Measurements from ENCODE around the gene CAPSL. TPM values are rescaled to one million over a fixed set of nuclear protein-coding genes. Genes with fewer than 3 reads are reported as not detected.

Gene CAPSL
- total and polyA plus RNA-seq, 5 donors from 2014 or later = not detected

DNA sequence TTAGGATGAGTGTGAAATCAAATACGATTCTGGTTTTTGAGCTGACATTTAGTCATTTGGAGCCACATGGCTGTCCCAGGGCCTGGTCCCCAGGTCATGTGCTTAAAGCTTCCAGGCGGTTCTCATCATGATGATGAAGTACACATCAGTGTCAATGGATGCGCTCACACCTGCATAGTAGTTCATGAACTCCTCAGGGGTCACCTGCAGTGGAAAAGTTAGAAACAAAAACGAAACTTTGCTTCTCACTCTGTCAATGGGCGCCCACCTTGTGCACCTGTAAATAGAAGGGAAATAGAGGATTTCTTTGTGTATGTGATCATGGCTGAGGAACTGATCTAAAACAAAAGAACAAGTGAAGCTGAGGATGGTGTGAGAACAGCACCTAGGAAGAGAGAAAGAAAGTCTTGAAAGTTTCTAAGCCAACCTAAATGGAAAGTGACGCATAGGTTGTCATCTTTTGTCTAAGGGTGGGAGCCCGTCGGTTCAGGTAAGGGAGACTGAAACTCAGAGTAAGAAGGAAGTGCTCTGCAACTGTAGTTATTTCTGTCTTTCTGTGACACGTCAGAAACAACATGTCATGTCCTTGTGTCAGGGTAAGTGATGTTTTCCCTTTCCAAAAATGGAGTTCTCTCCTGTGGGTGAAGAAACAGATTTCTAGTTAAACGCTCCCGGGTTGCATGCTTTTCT lies 33.8 kb downstream of the CAPSL start:
- Mint-ChIP-seq H3K27me3 (peaks cover under 1% of the 10 kb centered on the region), H3K4me3 (peak overlapping the region in 3 of 4 donors; percentile 7 to 67 (median 7)), H3K4me1 (peaks cover 24 to 69% (median 49%) of the 10 kb centered on the region in 4 donors), H3K9me3 (peaks cover 0 to 2% (median 0%) of the 10 kb centered on the region in 7 donors), H3K27ac (peak overlapping the region; percentile 48 to 54 (median 48)), H3K36me3 (no peaks in the 10 kb centered on the region)
- Histone ChIP-seq H3K27me3 (ENCODE audit: control insufficient read depth, insufficient read depth, low read length) (no peaks in the 10 kb centered on the region), H3K4me1 (ENCODE audit: control insufficient read depth, insufficient read depth, low read length, poor library complexity, severe bottlenecking) (peaks cover 44% of the 10 kb centered on the region), H3K36me3 (ENCODE audit: control insufficient read depth, insufficient read depth, low read length) (no peaks in the 10 kb centered on the region), H3K4me3 (ENCODE audit: low read depth, low read length) (peak overlapping the region; percentile 49), H3K9me3 (ENCODE audit: control insufficient read depth in 2 of 2, low read length in 2 of 2) (no peaks in the 10 kb centered on the region), H3K27ac (ENCODE audit: insufficient read depth, low read length, poor library complexity, severe bottlenecking) (no peak overlapping the region)
- peak; percentile 44 to 55 for ATAC-seq (ENCODE audit: low read depth in 2 of 2)
- peak in 1 of 3 donors; percentile 65 for DNase-seq

DNA sequence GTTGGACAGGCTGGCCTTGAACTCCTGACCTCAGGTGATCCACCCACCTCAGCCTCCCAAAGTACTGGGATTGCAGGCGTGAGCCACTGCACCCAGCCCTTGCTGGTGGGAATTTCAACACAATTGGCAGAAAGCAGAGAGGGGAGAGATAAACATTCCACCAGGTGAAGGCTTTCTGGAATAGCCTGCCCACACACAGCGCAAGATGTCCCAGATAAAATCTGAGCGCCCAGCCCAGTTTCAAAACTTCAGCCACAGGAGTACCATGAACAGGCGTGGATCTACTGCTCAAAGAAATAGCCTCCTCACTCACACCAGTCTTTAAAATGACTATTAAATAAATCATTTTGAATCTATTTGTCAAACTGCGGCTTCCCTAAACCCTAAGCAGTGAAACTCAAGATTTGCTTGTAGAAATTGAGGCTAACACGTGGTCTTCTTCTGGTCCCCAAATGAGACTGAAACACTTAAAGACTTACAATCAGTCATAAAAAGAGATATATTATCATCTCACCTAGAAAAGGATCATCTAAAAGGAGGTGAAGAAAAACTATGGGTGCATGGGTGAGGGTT lies 34.7 kb downstream of the CAPSL start:
- Histone ChIP-seq H3K9me3 (ENCODE audit: control insufficient read depth in 2 of 2, low read length in 2 of 2) (no peaks in the 10 kb centered on the region), H3K36me3 (ENCODE audit: control insufficient read depth, insufficient read depth, low read length) (no peaks in the 10 kb centered on the region), H3K27me3 (ENCODE audit: control insufficient read depth, insufficient read depth, low read length) (no peaks in the 10 kb centered on the region), H3K4me1 (ENCODE audit: control insufficient read depth, insufficient read depth, low read length, poor library complexity, severe bottlenecking) (peaks cover 48% of the 10 kb centered on the region), H3K27ac (ENCODE audit: insufficient read depth, low read length, poor library complexity, severe bottlenecking) (no peak overlapping the region), H3K4me3 (ENCODE audit: low read depth, low read length) (no peak overlapping the region)
- Mint-ChIP-seq H3K27me3 (no peaks in the 10 kb centered on the region), H3K27ac (peak overlapping the region in 1 of 3 donors; percentile 54), H3K4me3 (no peak overlapping the region), H3K9me3 (peaks cover 0 to 2% (median 0%) of the 10 kb centered on the region in 7 donors), H3K4me1 (peaks cover 28 to 71% (median 54%) of the 10 kb centered on the region in 4 donors), H3K36me3 (no peaks in the 10 kb centered on the region)
- DNase-seq = no peak
- no peak for ATAC-seq (ENCODE audit: low read depth in 2 of 2)

DNA sequence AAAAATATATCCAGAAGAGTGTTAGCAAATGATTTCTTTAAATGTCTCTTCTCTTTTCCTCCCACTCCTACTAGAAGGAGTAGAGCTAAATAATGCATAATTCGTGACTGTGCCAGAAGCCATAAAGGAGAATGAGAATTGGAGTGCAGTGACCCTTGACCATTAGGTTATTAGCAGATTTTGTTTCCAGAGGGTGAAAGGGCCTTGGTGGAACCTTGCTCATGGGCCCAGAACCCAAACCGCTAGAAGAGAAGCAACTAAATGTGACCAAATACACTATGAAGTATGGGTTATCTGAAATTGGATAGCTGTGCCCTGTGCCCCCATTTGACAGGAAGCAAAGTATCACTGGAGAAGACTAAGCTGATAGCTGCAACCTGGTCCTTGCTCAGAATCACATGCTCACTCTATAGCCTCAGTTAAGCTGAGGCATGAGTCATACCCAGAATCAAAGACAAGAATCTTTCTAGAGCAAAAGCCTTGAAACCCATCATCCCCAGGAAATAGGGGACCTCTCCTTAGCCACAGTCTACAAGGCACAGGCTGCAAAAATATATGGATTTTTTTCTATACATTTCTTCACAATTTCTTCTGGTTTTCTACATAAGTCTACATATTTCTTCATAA lies 36.3 kb downstream of the CAPSL start:
- H3K36me3 ChIP-seq (ENCODE audit: control insufficient read depth, insufficient read depth, low read length) = no peaks in the 10 kb centered on the region
- no peaks in the 10 kb centered on the region for H3K36me3 Mint-ChIP-seq
- peak overlapping the region; percentile 8 for H3K27ac ChIP-seq (ENCODE audit: insufficient read depth, low read length, poor library complexity, severe bottlenecking)
- H3K4me1 ChIP-seq (ENCODE audit: control insufficient read depth, insufficient read depth, low read length, poor library complexity, severe bottlenecking) = peaks cover 43% of the 10 kb centered on the region
- no peaks in the 10 kb centered on the region for H3K27me3 Mint-ChIP-seq
- no peaks in the 10 kb centered on the region for H3K9me3 ChIP-seq (ENCODE audit: control insufficient read depth in 2 of 2, low read length in 2 of 2)
- H3K27me3 ChIP-seq (ENCODE audit: control insufficient read depth, insufficient read depth, low read length) = no peaks in the 10 kb centered on the region
- H3K4me1 Mint-ChIP-seq = peaks cover 28 to 64% (median 48%) of the 10 kb centered on the region in 4 donors
- peak overlapping the region in 2 of 4 donors; percentile 4 to 7 for H3K4me3 Mint-ChIP-seq
- H3K4me3 ChIP-seq (ENCODE audit: low read depth, low read length) = no peak overlapping the region
- ATAC-seq (ENCODE audit: low read depth in 2 of 2) (peak; percentile 90), DNase-seq (peak in 1 of 3 donors; percentile 80)
- peak overlapping the region in 1 of 3 donors; percentile 47 for H3K27ac Mint-ChIP-seq
- peaks cover 0 to 2% (median 0%) of the 10 kb centered on the region in 7 donors for H3K9me3 Mint-ChIP-seq

DNA sequence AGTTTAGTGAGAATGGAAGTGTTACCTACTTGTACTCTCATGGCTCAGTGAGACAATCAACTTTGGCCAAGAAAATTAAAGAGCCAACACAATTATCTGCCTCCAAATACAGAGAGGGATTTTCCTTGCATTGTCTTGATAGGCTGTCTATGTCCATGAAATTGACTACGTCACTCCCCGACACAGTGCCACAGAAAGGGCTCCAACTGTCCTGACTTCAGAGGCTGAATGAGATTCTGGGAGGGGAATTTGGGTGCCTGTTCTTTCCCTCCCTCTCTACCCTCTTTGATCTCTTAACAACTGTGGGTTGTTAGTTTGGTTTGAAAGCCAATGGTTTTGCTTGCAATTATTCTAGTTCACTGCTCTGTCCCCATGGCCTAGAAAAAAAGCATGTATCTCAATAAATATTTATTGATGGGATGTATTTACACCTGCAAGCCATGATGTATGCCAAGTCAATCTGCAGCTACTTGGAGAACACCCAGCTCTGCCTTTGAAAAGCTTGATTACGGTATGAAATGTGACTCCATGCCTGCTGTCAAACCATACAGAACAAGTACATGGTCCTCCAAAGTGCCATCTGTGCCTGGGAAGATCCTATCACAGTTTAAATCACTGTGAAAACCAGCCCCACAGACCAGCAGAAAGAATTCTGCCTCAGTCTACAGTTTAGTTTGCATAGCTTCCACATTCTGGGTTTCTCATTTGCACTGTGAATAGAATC lies 37.3 kb downstream of the CAPSL start:
- Mint-ChIP-seq H3K36me3 (no peaks in the 10 kb centered on the region), H3K4me1 (peaks cover 28 to 62% (median 48%) of the 10 kb centered on the region in 4 donors), H3K27ac (peak overlapping the region; percentile 6 to 47 (median 16)), H3K9me3 (no peaks in the 10 kb centered on the region), H3K27me3 (no peaks in the 10 kb centered on the region), H3K4me3 (no peak overlapping the region)
- Histone ChIP-seq H3K4me3 (ENCODE audit: low read depth, low read length) (no peak overlapping the region), H3K27me3 (ENCODE audit: control insufficient read depth, insufficient read depth, low read length) (no peaks in the 10 kb centered on the region), H3K4me1 (ENCODE audit: control insufficient read depth, insufficient read depth, low read length, poor library complexity, severe bottlenecking) (peaks cover 43% of the 10 kb centered on the region), H3K9me3 (ENCODE audit: control insufficient read depth in 2 of 2, low read length in 2 of 2) (no peaks in the 10 kb centered on the region), H3K27ac (ENCODE audit: insufficient read depth, low read length, poor library complexity, severe bottlenecking) (no peak overlapping the region), H3K36me3 (ENCODE audit: control insufficient read depth, insufficient read depth, low read length) (no peaks in the 10 kb centered on the region)
- DNase-seq = no peak
- ATAC-seq (ENCODE audit: low read depth in 2 of 2) = no peak

DNA sequence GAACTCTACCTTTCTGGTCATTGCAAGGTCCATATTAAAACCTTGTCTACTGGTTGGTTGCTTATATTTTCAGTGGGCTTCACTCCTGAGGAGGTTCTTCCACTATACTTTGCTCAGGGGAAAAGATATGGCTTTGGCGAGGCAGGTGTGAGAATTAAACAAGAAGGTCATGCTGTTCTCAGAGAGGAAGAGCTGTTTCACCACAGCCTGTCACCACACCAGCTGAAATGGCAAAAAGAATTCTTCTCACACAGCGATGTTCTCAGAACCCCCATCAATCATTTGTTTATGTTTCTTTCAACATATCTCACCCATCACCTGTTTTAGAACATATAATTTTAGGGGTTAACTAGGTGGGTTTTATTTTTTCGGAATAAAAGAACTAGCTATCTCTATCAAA lies 38.6 kb downstream of the CAPSL start:
- H3K4me3 ChIP-seq (ENCODE audit: low read depth, low read length) = peak overlapping the region; percentile 35
- Mint-ChIP-seq H3K9me3 (no peaks in the 10 kb centered on the region), H3K4me1 (peaks cover 26 to 52% (median 43%) of the 10 kb centered on the region in 4 donors), H3K4me3 (peak overlapping the region; percentile 24 to 68 (median 54)), H3K27me3 (no peaks in the 10 kb centered on the region), H3K36me3 (no peaks in the 10 kb centered on the region), H3K27ac (peak overlapping the region; percentile 18 to 91 (median 51))
- DNase-seq = peak in 1 of 3 donors; percentile 57
- no peak overlapping the region for H3K27ac ChIP-seq (ENCODE audit: insufficient read depth, low read length, poor library complexity, severe bottlenecking)
- no peaks in the 10 kb centered on the region for H3K27me3 ChIP-seq (ENCODE audit: control insufficient read depth, insufficient read depth, low read length)
- ATAC-seq (ENCODE audit: low read depth in 2 of 2) = peak in 1 of 2 donors; percentile 25
- H3K4me1 ChIP-seq (ENCODE audit: control insufficient read depth, insufficient read depth, low read length, poor library complexity, severe bottlenecking) = peaks cover 37% of the 10 kb centered on the region
- no peaks in the 10 kb centered on the region for H3K9me3 ChIP-seq (ENCODE audit: control insufficient read depth in 2 of 2, low read length in 2 of 2)
- H3K36me3 ChIP-seq (ENCODE audit: control insufficient read depth, insufficient read depth, low read length) = no peaks in the 10 kb centered on the region

DNA sequence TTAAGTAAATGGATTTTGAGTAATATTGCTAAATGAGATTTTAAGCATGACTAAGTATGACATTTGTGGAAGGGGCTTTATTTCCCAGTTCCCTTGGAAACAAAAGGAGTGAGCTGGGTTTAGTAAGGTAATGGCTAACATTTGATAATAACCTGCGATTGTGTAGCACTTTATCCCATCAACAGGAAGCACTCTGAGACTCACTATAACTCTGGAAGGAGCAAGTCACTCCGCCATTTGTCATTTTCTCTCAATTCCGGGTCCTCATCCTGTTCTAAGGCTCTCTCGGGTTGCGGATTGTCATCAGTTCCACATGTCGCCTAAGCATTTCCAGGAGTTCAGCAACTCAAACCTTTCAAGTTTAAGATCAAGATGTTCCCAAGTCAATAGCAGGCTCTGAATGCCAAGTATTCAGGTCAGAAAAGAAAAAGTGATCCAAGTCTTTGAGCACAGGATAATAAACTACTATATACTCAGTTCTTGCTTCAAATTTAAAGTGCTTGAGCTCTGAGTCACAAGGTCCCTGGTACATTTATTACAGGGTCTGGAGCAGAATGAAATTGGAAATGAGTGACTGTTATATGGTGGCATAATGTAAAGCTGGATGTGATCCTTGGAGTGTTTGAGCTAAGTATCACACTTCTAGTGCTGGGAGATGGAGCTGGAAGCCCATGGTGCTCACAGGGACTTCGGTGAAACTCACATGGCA lies 39.3 kb downstream of the CAPSL start:
- Mint-ChIP-seq H3K4me3 (peak overlapping the region in 1 of 4 donors; percentile 54), H3K4me1 (peaks cover 24 to 45% (median 37%) of the 10 kb centered on the region in 4 donors), H3K27me3 (no peaks in the 10 kb centered on the region), H3K9me3 (no peaks in the 10 kb centered on the region), H3K36me3 (no peaks in the 10 kb centered on the region), H3K27ac (peak overlapping the region in 2 of 3 donors; percentile 18 to 66)
- H3K4me1 ChIP-seq (ENCODE audit: control insufficient read depth, insufficient read depth, low read length, poor library complexity, severe bottlenecking) = peaks cover 36% of the 10 kb centered on the region
- no peaks in the 10 kb centered on the region for H3K36me3 ChIP-seq (ENCODE audit: control insufficient read depth, insufficient read depth, low read length)
- ATAC-seq (ENCODE audit: low read depth in 2 of 2) = no peak
- no peak overlapping the region for H3K4me3 ChIP-seq (ENCODE audit: low read depth, low read length)
- no peaks in the 10 kb centered on the region for H3K9me3 ChIP-seq (ENCODE audit: control insufficient read depth in 2 of 2, low read length in 2 of 2)
- no peak overlapping the region for H3K27ac ChIP-seq (ENCODE audit: insufficient read depth, low read length, poor library complexity, severe bottlenecking)
- no peak for DNase-seq
- H3K27me3 ChIP-seq (ENCODE audit: control insufficient read depth, insufficient read depth, low read length) = no peaks in the 10 kb centered on the region

DNA sequence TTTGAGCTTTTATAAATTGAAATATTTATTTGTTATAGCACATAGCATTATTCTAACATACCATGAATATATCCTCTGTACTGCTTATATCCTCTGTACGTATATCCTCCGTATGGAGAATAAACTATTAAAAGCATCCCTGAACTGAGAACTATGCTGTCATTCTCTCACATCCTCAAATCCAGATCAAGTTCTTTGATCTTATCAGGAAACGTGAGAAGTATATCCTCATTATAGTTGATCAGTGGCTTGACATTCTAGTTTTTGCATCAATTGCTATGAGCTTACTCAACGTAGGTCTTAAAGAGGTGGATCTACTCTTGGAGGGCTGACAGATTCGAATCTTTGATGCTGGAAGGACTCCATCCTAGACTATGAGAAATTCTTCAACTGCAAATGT lies 44.3 kb downstream of the CAPSL start:
- H3K4me1 ChIP-seq (ENCODE audit: control insufficient read depth, insufficient read depth, low read length, poor library complexity, severe bottlenecking) = no peaks in the 10 kb centered on the region
- H3K4me3 Mint-ChIP-seq = no peak overlapping the region
- H3K27ac Mint-ChIP-seq = no peak overlapping the region
- peaks cover 1 to 3% (median 2%) of the 10 kb centered on the region in 4 donors for H3K4me1 Mint-ChIP-seq
- no peaks in the 10 kb centered on the region for H3K27me3 Mint-ChIP-seq
- no peak for DNase-seq
- no peak overlapping the region for H3K4me3 ChIP-seq (ENCODE audit: low read depth, low read length)
- peaks cover 0 to 2% (median 0%) of the 10 kb centered on the region in 7 donors for H3K9me3 Mint-ChIP-seq
- H3K36me3 ChIP-seq (ENCODE audit: control insufficient read depth, insufficient read depth, low read length) = no peaks in the 10 kb centered on the region
- no peaks in the 10 kb centered on the region for H3K9me3 ChIP-seq (ENCODE audit: control insufficient read depth in 2 of 2, low read length in 2 of 2)
- H3K27me3 ChIP-seq (ENCODE audit: control insufficient read depth, insufficient read depth, low read length) = no peaks in the 10 kb centered on the region
- H3K36me3 Mint-ChIP-seq = no peaks in the 10 kb centered on the region
- no peak for ATAC-seq (ENCODE audit: low read depth in 2 of 2)
- H3K27ac ChIP-seq (ENCODE audit: insufficient read depth, low read length, poor library complexity, severe bottlenecking) = no peak overlapping the region

Measured in CD4-positive, CD25-positive, alpha-beta regulatory T cell (primary cell).